Stimulated activated CD8-positive, alpha-beta memory T cell treated with anti-CD3 and anti-CD28 coated beads, Interleukin-2, amount 100 ng/mL, for 1 hour (primary cell): ENCODE data around the gene COPS6.

Experiments used
- DNase-seq, 2 donors: peaks; one replicate each; pipeline ENCODE4 v3.0.0-alpha.2; 2020; ENCODE audit warnings: low read depth in 2 of 2

COPS6 gene

GRCh38 chr7:100088621-100089457, at the start of gene COPS6:
TSS of gene COPS6 (plus strand) at chr7:100088969. CDS start at chr7:100088991, 22 bp downstream.
- peak; percentile 71 to 74 for DNase-seq

GRCh38 chr7:100040575-100040974, 48.2 kb upstream of the COPS6 start:
- no peak for DNase-seq

- no peak for DNase-seq
These were observed 44.1 kb upstream of the COPS6 start for GRCh38 chr7:100044718-100045117.

- DNase-seq = no peak
These were observed 40.1 kb upstream of the COPS6 start for GRCh38 chr7:100048680-100049079.

- peak; percentile 65 to 70 for DNase-seq
These were observed 39.1 kb upstream of the COPS6 start, which contains the start of gene ZSCAN21 for GRCh38 chr7:100049441-100050291. TSS of gene ZSCAN21 (plus strand) at chr7:100049774. CDS start at chr7:100057007, 7,233 bp downstream.

- DNase-seq = no peak
These were observed 37.2 kb upstream of the COPS6 start for GRCh38 chr7:100051611-100052010.

GRCh38 chr7:100053215-100053614, 35.6 kb upstream of the COPS6 start:
- no peak for DNase-seq

- DNase-seq = no peak
These were observed 31.8 kb upstream of the COPS6 start for GRCh38 chr7:100057006-100057405.

- no peak for DNase-seq
These were observed 29.5 kb upstream of the COPS6 start for GRCh38 chr7:100059251-100059739.

- DNase-seq = no peak
These were observed 27.1 kb upstream of the COPS6 start for GRCh38 chr7:100061518-100062193.

- DNase-seq = no peak
These were observed 25.4 kb upstream of the COPS6 start for GRCh38 chr7:100063376-100063775.

- DNase-seq = no peak
These were observed 24.6 kb upstream of the COPS6 start for GRCh38 chr7:100064162-100064561.

- DNase-seq = no peak
These were observed 23.1 kb upstream of the COPS6 start for GRCh38 chr7:100065452-100066186.

GRCh38 chr7:100066953-100067352, 21.8 kb upstream of the COPS6 start:
- no peak for DNase-seq

- no peak for DNase-seq
These were observed 18.8 kb upstream of the COPS6 start for GRCh38 chr7:100069991-100070390.

GRCh38 chr7:100071018-100071723, 17.6 kb upstream of the COPS6 start:
- no peak for DNase-seq

GRCh38 chr7:100072462-100072861, 16.3 kb upstream of the COPS6 start:
- no peak for DNase-seq

GRCh38 chr7:100074841-100075240, 13.9 kb upstream of the COPS6 start:
- DNase-seq = no peak

- no peak for DNase-seq
These were observed 13.4 kb upstream of the COPS6 start for GRCh38 chr7:100075418-100075817.

GRCh38 chr7:100077205-100077604, 11.6 kb upstream of the COPS6 start:
- DNase-seq = no peak
